Activated CD4-positive, alpha-beta T cell treated with anti-CD3 and anti-CD28 coated beads, Interleukin-2, amount 50 U/mL, for 4 hours (primary cell): Measurements from ENCODE around the gene CACNG7.
"Not testable (repeated sequence)": the region's sequence is repeated elsewhere in the genome, so short reads cannot be mapped to it uniquely, and the experiment has no call there.

ENCODE experiments used
- DNase-seq, 2 experiments: peaks; one replicate each; pipeline ENCODE4 v3.0.0-alpha.2; 2020

The CACNG7 gene, protein sequence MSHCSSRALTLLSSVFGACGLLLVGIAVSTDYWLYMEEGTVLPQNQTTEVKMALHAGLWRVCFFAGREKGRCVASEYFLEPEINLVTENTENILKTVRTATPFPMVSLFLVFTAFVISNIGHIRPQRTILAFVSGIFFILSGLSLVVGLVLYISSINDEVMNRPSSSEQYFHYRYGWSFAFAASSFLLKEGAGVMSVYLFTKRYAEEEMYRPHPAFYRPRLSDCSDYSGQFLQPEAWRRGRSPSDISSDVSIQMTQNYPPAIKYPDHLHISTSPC

DNA sequence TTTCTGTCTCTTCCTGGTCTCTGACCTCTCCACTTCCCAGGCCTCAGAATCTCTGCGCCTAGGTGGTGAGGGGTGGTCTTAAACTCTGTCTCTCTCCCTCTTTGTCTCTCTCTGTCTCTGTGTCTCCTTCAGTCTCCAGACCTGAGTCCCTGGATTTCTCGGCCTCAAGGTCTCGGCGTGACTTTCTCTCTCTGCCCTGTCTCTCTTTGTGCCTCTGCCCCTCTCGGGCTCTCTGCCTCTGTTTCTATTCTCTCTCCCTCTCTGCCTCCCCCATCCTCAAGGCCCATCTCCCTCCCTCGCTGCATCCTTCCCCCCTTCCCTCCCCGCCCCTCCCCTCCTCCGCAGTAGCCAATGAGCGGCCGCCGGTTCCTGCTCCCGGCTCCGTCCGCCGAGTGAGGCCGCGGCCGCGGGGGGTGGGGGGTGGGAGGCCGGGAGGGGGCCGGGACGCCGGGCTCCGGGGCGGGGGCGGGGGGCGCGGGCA, at the start of gene CACNG7:
TSS of gene CACNG7 (plus strand) at position 344 of the 481 bp plus-strand sequence. CDS start 3,554 bp downstream, outside the sequence.
- DNase-seq, result no peak

DNA sequence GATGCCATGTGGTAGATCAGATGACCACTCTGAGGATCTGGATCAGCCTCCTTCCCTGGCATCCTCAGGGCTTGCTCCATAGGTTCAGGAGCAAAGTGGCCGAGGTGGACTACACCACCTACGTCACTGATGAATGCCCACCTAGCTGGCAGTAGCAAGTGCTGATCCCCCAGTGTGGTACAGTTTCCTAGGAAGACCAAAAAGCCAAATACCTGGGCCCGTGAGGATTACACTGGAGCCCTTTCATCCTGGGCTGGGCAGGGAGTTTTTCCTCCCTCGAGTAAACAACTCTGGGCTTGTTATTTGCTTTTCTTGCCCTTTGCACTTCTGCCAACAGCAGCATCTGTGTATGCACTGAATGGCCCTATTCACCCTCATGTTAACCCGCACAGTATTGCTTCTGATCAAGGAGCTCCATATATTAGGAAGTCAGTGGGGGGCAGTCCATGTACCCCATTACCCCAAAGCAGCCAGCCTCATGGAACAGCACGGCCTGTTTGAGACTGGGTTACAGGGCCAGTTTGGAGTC, 44.7 kb upstream of the CACNG7 start:
- DNase-seq, result no peak

DNA sequence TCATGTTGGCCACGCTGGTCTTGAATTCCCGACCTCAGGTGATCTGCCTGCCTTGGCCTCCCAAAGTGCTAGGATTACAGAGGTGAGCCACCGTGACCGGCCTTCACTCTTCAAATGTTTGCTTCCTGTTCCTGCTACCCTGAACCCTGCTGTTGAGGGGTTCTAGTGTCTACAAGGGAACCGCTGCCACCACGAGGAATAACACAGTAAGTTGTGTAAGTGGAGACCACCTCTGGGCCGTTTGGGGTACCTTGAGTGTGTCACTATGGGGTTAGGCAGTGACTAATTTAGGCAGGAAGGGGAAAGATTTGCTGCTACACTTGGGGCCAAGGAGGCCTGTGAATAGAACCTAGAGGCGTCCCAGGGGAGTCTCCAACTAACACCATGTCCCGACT, 43.6 kb upstream of the CACNG7 start:
- no peak for DNase-seq

DNA sequence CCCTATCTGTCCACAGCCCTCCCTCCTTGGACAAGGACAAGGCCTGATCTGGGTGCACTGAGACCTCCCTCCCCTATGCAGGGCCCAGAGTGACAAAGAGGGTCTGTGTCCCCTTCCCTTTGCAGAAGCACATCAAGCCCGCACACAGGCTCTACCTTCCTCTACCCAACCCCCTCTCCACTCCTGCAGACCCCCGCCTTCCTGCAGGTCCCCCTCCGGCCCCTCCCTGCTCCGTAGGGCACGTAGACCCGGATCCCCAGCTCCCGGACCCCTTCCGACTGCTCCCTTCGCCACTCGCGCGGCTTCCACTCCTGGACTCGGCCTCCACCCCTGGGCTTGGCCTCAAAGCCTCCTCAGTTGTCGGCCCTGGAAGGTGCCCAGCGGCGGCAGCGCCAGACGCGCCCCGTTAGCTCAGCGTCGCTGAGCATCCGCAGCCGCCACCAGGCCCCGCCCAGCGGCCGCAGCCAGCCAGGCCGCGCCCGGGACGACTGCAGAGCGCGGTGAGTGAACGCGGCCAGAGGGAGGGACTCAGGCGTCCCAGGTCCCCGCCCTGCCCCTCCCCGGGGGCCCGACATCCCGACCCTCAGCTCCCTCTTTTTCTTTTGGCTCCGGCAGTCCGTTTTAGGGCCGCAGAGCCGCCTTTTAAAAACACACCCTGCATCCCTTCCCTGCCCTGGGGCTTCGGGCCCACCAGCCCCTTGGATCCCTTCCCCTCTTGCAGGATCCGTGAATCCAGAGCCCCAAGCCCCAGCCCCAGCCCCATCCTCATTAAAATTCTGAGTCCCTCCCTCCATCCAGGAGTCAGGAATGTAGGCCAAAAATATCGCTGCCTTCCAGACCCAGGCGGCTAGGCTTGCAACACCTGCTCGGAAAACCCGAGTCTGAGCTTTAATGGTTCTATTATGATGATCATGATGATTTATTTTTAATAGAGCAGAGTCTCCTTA, 42.9 kb upstream of the CACNG7 start:
- DNase-seq, result peak; percentile 16 to 27

DNA sequence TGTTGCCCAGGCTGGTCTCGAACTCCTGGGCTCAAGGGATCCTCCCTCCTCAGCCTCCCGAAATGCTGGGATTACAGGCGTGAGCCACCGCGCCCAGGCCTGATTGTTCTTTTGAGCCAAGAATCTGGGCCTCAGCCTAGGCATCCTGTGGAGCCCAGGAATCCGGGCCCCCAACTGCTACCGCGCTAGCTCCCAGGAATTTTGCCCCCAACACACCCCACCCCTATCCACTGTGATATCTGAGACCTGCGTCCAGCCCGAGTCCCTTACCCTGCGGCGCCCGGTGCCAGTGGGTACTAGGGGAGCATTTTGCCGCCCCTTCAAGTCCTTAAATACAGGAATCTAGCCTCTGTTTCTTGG, 42.2 kb upstream of the CACNG7 start:
- no peak for DNase-seq

DNA sequence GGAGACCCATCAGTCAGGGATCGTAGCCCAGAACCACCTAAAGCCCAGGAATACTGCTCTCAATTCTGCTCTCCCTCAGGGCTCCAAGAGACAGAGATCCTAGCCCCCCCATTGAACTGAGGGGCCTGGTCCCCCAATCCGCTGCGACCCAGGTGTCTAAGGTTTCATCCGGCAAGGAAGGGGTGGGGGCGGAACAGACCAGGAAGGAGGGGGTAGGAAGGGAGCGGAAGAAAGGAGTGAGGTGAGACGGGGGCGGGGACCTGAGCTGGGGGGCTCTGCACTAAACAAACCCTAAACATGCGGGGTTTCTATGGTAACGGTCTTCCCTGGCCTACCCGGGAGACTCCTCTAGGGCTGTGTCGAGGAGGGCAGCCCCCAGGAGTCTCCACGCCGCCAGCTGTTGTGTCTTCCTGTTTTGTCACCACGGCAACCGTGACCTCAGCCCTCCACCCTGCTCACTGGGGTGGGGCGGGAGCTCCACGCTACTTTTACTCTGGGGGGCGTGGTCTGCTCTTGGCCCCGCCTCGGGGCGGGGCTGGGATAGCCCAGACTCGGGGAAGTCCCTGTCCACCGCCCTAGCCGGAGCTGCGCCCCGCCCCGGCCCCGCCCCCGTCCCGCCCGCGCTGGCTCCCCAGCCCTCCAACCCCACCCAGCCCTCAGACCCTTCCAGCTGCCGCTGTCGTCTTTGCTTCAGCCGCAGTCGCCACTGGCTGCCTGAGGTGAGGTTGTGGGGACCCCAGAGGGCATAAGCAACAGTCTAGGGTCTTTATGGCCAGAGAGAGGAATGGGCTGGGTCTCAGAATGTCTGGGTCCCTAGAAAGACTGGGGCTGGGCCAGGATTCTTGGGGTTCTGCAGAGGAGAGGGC, 41.6 kb upstream of the CACNG7 start, which contains the start of gene MYADM:
TSS of gene MYADM (plus strand) at position 659 of the 866 bp plus-strand sequence. CDS start 5,647 bp downstream, outside the sequence.
- DNase-seq, result peak; percentile 99

DNA sequence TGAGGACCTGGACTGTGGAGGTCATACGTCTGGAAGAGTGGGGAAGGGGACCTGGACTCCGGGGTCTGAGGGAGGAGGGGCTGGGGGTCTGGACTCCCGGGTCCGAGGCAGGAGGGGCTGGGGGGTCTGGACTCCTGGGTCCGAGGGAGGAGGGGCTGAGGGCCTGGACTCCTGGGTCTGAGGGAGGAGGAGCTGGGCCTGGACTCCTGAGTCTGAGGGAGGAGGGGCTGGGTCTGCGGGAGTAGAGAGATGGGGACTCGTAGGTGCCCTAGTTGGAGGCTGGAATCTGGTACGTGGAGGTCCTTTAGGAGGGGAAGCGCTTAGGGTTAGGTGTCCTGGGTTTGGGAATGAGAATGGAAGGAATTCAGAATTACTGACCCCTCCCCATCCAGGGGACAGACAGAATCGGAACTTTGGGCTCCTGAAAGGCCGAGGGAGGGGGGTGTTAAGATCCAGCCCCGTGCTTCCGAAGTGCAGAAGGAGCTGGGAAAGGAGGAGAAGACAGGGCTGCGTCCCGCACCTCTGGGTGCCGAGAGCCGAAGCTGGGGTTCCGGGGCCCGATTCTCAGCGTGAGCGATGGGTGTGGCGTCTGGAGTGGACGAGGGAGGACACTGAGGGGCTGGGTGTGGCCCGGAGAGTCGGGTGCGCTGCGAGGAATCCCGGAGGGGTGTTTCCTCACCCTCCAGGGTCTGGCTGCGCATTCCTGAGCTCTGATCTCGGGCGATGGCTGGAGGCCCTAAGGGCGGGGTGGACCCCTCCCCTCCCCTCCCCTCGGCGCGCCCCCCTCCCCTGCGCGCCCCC, 40.8 kb upstream of the CACNG7 start:
- no peak for DNase-seq

DNA sequence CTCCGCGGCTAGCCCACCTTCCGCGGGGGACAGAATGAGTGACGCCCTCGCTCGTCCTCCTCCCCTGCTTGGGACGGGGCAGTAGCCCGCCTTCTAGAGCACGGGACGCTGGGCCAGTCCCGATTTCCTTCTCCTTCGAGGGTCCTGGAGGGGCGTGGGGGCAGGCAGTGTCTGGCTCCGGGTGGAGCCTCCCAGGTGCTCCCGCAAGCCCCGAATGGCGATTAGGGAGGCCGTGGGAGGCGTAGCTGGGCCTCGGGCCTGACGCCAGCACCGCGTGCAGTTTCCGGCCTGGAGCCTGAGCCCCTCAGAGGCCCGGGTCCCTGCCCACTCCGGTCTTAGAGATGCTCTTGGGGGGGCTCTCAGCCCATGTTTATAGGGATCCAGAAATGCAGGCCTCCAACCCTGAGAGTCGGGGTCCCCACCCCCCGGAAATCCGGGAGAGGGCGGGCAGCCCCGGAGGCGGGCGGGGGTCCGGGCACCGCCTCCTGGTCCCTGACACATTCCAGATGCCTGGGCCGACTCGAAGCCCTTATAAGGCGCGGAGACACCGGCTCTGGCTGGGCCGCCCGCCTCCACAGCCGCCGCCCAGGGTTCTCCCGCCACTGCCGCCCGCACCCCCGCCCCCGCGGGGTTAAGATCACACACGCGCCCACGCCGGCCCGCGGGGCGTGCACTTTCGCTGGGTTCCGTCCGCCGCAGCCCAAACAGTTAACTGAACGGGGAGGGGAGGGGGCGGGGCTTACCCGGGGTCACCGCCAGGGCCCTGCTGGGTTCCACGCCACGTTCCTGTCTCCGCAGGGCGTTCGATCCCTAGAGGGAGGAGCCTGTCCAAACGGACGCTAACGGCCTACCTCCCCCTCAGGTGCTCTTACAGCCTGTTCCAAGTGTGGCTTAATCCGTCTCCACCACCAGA, 39.9 kb upstream of the CACNG7 start:
- peak; percentile 73 to 79 for DNase-seq

DNA sequence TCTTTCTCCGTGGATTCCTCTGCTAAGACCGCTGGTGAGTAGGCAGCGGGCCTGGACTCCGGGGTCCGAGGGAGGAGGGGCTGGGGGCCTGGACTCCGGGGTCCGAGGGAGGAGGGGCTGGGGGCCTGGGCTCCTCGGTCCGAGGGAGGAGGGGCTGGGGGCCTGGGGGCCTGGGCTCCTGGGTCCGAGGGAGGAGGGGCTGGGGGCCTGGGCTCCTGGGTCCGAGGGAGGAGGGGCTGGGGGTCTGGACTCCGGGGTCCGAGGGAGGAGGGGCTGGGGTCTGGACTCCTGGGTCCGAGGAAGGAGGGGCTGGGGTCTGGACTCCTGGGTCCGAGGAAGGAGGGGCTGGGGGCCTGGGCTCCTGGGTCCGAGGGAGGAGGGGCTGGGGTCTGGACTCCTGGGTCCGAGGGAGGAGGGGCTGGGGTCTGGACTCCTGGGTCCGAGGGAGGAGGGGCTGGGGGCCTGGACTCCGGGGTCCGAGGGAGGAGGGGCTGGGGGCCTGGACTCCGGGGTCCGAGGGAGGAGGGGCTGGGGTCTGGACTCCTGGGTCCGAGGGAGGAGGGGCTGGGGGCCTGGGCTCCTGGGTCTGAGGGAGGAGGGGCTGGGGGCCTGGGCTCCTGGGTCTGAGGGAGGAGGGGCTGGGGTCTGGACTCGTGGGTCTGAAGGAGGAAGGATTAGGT, 39.1 kb upstream of the CACNG7 start:
- not testable (repeated sequence) for DNase-seq

DNA sequence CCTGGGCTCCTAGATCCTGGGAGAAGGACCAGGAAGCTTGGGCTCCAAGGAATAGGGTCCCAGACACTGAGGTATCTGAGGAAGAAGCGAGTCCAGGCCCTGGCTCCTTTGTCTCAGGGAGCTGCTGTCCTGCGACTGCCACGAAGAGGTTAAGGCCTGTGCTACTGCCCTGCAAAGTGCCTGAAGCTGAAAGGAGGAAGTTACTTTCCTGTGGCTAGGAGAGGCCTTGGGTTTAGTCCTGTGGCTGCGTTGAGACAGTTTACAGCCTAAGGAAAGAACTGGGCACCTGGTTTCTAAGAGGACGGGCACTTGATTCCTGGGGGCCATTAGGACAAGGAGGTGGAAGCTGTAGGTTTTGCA, 38.6 kb upstream of the CACNG7 start:
- DNase-seq, result no peak

DNA sequence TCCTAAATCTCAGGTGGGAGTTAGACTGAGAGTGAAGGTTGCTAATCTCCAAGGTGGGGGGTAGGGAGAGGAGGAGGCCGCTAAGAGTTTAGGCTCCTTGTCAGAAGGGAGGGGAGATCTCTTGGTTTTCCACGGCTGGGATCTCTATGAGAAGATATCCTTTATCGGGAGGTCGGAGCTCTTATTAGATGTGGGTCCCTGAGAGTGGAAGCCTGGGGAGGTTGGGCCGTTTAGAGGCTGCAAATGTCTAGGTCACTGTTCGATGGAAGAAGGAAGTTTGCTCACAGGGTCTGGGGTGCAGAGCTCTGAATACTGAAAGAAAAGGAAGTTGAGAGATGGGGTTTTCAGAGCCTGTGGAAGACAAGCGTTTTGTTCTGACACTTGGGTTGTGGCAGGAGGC, 37.6 kb upstream of the CACNG7 start:
- DNase-seq, result no peak

DNA sequence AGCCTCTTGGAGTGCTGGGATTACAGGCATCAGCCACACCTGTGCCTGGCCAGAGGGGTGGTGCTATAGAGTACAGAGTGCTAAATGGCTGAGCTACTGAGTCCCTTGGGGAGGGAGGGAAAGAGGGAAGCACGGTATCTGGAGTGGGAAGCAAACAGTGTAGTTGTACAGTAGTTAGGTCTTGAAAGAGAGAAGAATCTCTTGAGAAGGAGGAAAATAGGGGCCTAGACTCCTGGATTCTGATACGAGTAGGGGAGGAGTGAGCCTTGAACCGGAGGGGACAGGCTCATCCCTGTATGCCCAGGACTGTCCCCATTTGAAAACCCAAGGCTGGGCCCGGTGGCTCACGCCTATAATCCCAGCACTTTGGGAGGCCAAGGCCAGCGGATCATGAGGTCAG, 36.3 kb upstream of the CACNG7 start:
- DNase-seq, result no peak

DNA sequence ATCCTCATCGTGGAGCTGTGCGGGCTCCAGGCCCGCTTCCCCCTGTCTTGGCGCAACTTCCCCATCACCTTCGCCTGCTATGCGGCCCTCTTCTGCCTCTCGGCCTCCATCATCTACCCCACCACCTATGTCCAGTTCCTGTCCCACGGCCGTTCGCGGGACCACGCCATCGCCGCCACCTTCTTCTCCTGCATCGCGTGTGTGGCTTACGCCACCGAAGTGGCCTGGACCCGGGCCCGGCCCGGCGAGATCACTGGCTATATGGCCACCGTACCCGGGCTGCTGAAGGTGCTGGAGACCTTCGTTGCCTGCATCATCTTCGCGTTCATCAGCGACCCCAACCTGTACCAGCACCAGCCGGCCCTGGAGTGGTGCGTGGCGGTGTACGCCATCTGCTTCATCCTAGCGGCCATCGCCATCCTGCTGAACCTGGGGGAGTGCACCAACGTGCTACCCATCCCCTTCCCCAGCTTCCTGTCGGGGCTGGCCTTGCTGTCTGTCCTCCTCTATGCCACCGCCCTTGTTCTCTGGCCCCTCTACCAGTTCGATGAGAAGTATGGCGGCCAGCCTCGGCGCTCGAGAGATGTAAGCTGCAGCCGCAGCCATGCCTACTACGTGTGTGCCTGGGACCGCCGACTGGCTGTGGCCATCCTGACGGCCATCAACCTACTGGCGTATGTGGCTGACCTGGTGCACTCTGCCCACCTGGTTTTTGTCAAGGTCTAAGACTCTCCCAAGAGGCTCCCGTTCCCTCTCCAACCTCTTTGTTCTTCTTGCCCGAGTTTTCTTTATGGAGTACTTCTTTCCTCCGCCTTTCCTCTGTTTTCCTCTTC, 35.1 kb upstream of the CACNG7 start:
- DNase-seq, result no peak

DNA sequence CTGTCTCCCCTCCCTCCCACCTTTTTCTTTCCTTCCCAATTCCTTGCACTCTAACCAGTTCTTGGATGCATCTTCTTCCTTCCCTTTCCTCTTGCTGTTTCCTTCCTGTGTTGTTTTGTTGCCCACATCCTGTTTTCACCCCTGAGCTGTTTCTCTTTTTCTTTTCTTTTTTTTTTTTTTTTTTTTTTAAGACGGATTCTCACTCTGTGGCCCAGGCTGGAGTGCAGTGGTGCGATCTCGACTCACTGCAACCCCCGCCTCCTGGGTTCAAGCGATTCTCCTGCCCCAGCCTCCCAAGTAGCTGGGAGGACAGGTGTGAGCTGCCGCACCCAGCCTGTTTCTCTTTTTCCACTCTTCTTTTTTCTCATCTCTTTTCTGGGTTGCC, 34.5 kb upstream of the CACNG7 start:
- no peak for DNase-seq

DNA sequence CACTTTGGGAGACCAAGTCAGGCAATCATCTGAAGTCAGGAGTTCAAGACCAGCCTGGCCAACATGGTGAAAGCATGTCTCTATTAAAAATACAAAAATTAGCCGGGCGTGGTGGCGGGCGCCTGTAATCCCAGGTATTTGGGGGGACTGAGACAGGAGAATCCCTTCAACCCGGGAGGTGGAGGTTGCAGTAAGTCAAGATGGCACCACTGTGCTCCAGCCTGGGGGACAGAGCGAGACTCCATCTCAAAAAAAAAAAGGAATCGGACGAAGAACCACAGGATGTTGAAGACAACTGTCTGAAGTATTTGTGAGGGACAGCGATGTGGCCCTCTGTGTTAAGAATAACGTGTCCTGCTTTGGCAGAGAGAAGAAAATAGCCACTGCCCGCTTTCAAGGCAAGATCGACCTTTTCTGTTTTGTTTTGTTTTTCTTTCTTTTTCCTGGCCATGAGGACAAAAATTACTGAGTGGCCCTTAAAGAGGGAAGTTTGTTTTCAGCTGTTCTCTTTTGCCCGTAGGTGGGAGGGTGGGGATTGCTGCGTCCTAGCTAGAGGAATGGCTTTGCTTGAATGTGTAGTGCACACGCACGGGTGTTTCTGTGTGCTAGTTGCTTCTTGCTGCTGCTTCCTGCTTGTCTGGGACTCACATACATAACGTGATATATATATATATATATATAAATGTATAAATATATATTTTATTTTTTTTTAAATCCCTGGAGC, 33.3 kb upstream of the CACNG7 start:
- DNase-seq, result no peak

DNA sequence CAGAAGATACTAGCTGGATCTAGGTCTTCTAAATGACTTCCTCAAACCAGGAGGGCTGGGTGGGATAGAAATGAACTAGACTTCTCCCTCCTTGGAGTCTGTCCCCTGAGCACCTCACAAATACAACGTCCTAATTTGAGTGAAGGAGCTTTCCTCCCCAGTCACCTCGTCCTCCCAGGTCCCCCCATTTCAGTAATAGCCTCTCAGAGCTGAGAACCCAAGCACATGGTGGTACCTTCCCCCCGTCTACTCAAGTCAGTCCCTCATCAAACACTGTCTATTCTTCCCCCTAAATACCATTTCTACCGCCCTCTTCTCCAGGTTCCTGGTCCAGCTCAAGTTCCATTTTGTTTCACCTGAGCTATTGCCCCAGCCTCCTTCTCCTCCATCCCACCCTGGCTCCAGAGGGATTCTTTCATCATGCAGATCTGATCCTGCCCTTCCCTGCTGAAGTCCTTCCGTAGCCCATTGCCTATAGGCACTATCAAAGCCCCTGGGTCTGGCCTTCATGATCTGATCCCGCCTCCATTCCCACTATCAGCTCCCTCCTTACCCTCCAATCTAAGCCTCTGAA, 32.3 kb upstream of the CACNG7 start:
- DNase-seq, result no peak

DNA sequence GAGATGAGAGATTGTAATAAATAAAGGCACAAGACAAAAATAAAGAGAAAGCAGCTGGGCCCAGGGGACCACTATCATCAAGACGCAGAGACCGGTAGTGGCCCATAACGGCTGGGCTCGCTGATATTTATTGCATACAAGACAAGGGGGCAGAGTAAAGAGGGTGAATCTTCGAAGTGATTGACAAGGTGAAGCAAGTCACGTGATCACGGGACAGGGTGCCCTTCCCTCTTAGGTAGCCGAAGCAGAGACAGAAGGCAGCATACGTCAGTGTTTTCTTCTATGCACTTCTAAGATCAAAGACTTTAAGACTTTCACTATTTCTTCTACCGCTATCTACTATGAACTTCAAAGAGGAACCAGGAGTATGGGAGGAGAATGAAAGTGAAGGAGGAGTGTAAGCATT, 31.7 kb upstream of the CACNG7 start:
- no peak for DNase-seq

DNA sequence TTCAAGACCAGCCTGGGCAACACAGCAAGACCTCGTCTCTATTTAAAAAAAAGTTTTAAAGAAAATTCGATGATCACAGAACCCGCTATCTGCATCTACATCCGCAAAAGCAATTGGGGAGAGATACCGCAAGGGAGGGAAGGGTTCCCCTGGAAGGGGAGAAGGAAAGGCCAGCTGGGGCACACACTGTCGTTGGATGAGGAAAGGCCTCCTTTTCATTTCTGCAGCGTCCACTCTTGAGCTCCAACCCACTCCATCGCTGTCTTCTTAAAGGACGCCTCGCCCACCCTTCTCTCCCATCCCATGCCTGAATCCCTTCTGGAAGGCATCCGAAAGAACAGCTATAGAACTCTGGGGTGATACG, 30.3 kb upstream of the CACNG7 start:
- DNase-seq, result no peak
